ENCODE results near the gene SHPK. TPM values are rescaled to one million over a fixed set of nuclear protein-coding genes. Genes with fewer than 3 reads are reported as not detected.

SHPK gene
- total RNA-seq, 3 donors from 2014 or later (not counting 1 experiment from before 2014, with no cell fraction given), result 5.8 to 9.3 (median 8.9) TPM

DNA sequence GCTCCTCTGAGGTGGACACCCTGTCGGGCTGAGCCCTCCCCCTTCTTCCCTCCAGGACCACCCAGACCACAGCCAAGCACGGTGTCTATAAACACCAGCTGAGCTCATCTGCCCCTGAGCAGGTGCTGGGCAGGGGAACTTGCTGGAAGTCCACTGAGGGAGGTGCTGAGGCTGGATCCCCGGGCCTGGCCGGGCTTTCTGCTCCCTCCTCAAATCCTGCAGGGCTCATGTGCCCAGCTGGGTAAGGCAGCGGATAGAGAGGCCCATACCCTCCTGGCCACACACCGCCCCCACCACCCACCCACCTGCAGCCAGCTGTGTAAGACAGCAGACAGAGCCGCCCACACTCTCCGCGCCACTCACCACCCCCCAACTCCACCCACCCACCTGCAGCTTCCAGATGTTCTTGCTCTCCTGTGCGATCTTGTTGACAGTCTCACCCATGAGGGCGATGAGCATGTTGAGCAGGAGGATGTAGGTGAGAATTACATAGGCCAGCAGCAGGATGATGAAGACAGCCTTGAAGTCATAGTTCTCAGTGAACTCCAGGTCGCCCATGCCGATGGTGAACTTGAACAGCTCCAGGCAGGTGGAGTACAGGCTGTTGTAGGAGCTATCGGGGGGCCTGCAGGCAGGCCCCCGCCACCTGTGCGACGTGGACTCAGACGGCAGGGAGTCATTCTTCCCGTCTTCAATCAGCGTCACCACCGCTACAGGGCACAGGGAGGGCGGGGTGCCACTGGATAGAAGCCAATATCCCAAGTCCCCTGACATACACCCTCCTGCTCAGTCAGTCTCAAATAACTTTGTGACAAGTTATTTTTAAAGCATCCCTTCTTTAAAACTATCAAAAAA is 62.6 kb downstream of the SHPK start:
- TF ChIP-seq, protein P1, sequence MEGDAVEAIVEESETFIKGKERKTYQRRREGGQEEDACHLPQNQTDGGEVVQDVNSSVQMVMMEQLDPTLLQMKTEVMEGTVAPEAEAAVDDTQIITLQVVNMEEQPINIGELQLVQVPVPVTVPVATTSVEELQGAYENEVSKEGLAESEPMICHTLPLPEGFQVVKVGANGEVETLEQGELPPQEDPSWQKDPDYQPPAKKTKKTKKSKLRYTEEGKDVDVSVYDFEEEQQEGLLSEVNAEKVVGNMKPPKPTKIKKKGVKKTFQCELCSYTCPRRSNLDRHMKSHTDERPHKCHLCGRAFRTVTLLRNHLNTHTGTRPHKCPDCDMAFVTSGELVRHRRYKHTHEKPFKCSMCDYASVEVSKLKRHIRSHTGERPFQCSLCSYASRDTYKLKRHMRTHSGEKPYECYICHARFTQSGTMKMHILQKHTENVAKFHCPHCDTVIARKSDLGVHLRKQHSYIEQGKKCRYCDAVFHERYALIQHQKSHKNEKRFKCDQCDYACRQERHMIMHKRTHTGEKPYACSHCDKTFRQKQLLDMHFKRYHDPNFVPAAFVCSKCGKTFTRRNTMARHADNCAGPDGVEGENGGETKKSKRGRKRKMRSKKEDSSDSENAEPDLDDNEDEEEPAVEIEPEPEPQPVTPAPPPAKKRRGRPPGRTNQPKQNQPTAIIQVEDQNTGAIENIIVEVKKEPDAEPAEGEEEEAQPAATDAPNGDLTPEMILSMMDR (IDR thresholded peaks at IDR 0.05), result no peak
- intact Hi-C loops (cut with micrococcal nuclease), result no loop called here
- no peaks in the 10 kb centered on the region for H3K4me1 ChIP-seq (ENCODE audit: control insufficient read depth, insufficient read depth, low read length)
- Mint-ChIP-seq H3K9me3 (no peaks in the 10 kb centered on the region), H3K4me3 (no peak overlapping the region), H3K36me3 (no peaks in the 10 kb centered on the region), H3K4me1 (no peaks in the 10 kb centered on the region), H3K27ac (no peak overlapping the region), H3K27me3 (ENCODE audit: low read depth in 2 of 2) (no peaks in the 10 kb centered on the region)
- ATAC-seq, result no peak
- 93% methylated on average over 20 of the region's 22 CpGs for WGBS (ENCODE audit: insufficient coverage)
- H3K27ac ChIP-seq (ENCODE audit: low read length), result no peak overlapping the region
- no peaks in the 10 kb centered on the region for H3K27me3 ChIP-seq (ENCODE audit: control insufficient read depth, insufficient read depth, low read length)
- H3K4me3 ChIP-seq (ENCODE audit: low read length), result no peak overlapping the region
- no peaks in the 10 kb centered on the region for H3K9me3 ChIP-seq (ENCODE audit: control insufficient read depth, insufficient read depth, low read length)
- DNase-seq, result no peak
- H3K36me3 ChIP-seq (ENCODE audit: control insufficient read depth, insufficient read depth, low read length), result peaks cover under 1% of the 10 kb centered on the region

DNA sequence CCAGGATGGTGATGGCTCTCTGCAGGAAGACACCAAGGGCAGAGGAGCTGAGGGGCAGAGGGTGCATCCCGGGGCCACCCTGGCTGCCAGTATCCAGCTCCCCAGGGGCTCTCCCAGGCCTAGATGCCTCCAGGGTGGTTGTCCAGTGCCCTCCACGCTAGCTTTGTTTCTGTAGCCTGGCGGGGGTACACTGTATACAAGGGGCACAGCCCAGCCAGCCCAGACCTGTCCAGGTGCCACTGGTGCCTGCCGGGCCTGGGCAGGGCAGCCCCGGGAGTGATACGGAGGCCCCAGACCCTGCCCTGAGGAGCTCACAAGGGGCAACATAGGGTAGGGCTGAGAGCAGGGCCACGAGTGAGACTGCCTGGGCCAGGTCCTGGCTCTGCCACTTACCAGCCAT is 63.8 kb downstream of the SHPK start:
- H3K27me3 ChIP-seq (ENCODE audit: control insufficient read depth, insufficient read depth, low read length), result no peaks in the 10 kb centered on the region
- no peaks in the 10 kb centered on the region for H3K4me1 ChIP-seq (ENCODE audit: control insufficient read depth, insufficient read depth, low read length)
- Mint-ChIP-seq H3K4me3 (no peak overlapping the region), H3K27me3 (ENCODE audit: low read depth in 2 of 2) (no peaks in the 10 kb centered on the region), H3K27ac (no peak overlapping the region), H3K9me3 (no peaks in the 10 kb centered on the region), H3K4me1 (no peaks in the 10 kb centered on the region), H3K36me3 (no peaks in the 10 kb centered on the region)
- TF ChIP-seq, protein P1 (IDR thresholded peaks at IDR 0.05), result no peak
- H3K27ac ChIP-seq (ENCODE audit: low read length), result no peak overlapping the region
- no peak for DNase-seq
- no peak for ATAC-seq
- H3K9me3 ChIP-seq (ENCODE audit: control insufficient read depth, insufficient read depth, low read length), result no peaks in the 10 kb centered on the region
- no peaks in the 10 kb centered on the region for H3K36me3 ChIP-seq (ENCODE audit: control insufficient read depth, insufficient read depth, low read length)
- H3K4me3 ChIP-seq (ENCODE audit: low read length), result no peak overlapping the region
- intact Hi-C loops (cut with micrococcal nuclease), result no loop called here
- 92% methylated on average over 7 of the region's 7 CpGs for WGBS (ENCODE audit: insufficient coverage)

DNA sequence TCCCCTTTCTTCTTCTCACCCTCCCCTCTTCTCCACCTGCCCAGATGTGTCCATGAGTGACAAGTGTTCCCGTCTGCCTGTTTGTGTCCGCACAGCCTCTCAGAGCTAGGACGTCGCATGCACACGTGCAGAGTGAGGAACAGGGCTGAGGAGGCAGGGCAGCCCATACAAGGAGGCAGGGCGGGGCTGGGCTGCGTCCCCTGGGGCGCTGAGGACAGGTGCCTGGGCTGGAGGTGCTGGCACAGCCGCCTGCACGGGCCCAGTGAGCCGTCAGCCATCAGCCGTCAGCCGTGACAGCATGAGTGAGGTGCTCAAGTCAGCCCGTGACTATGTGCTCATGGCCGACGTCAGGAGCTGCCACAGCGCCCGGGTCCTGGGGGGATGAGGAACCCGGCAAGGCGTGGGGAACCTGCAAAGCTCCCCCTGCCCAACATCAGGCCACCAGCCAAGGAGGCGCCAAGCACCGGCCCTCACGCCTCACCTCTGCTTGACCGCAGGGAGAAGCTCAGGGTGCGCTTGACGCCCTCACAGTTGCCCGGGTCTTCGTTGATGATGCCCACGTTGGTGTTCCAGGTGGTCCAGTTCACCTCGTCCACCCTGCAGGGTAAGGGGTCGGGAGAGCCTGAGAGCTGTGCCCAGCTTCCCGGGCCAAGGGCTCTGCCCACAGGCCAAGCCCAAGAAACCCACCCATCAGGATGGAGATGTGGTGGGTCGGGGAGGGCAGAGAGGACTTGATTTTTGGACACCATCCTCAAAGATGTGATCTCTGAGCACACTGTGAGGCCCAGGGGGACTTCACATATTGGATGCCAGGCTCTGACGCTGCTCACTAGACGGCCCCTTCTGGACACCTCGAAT is 64.8 kb downstream of the SHPK start:
- Mint-ChIP-seq H3K27ac (no peak overlapping the region), H3K9me3 (no peaks in the 10 kb centered on the region), H3K4me1 (no peaks in the 10 kb centered on the region), H3K27me3 (ENCODE audit: low read depth in 2 of 2) (no peaks in the 10 kb centered on the region), H3K4me3 (no peak overlapping the region), H3K36me3 (no peaks in the 10 kb centered on the region)
- no peak for DNase-seq
- WGBS (ENCODE audit: insufficient coverage), result 94% methylated on average over 36 of the region's 36 CpGs
- Histone ChIP-seq H3K36me3 (ENCODE audit: control insufficient read depth, insufficient read depth, low read length) (no peaks in the 10 kb centered on the region), H3K4me1 (ENCODE audit: control insufficient read depth, insufficient read depth, low read length) (no peaks in the 10 kb centered on the region), H3K9me3 (ENCODE audit: control insufficient read depth, insufficient read depth, low read length) (no peaks in the 10 kb centered on the region), H3K4me3 (ENCODE audit: low read length) (no peak overlapping the region), H3K27ac (ENCODE audit: low read length) (no peak overlapping the region), H3K27me3 (ENCODE audit: control insufficient read depth, insufficient read depth, low read length) (no peaks in the 10 kb centered on the region)
- TF ChIP-seq, protein P1 (IDR thresholded peaks at IDR 0.05), result no peak
- intact Hi-C loops (cut with micrococcal nuclease), result no loop called here
- no peak for ATAC-seq

Measured in natural killer cell (primary cell).